Ovary (tissue), 9 donors: ENCODE results near the gene CYSRT1. TPM values are rescaled to one million over a fixed set of nuclear protein-coding genes. Genes with fewer than 3 reads are reported as not detected.

Experiments used
- DNase-seq, 5 donors: peaks; one replicate each; pipeline ENCODE4 v3.0.0-alpha.2; 2019 to 2020
- H3K27ac ChIP-seq, 2 donors: fragments of 200-600 bp; one replicate each; pipeline versions ENCODE4 v1.5.1 to v1.8.0; 2019 to 2022
- H3K27me3 ChIP-seq: fragments of 200-600 bp; one replicate; pipeline ENCODE4 v1.8.0; 2022
- H3K36me3 ChIP-seq: fragments of 200-600 bp; sonication (generic); one replicate; pipeline ENCODE4 v1.5.1; 2019
- H3K4me1 ChIP-seq: one replicate; pipeline ENCODE4 v1.8.1; 2013; ENCODE audit warnings: mild to moderate bottlenecking, moderate library complexity; ENCODE audit not compliant: insufficient read depth
- H3K4me3 ChIP-seq: fragments of 200-600 bp; sonication (generic); one replicate; pipeline ENCODE4 v1.5.1; 2017
- H3K9me3 ChIP-seq, 2 donors: fragments of 200-600 bp in 1 of 2; sonication (generic) in 1 of 2; one replicate each; pipeline versions ENCODE4 v1.5.1 to v1.8.1; 2013 to 2019; ENCODE audit warnings: mild to moderate bottlenecking in 1 of 2, moderate library complexity in 1 of 2
- CTCF ChIP-seq, 3 donors: fragments of 450-650 bp in 2 of 3; fragments of 200-600 bp in 1 of 3; IDR thresholded peaks; one replicate each; pipeline versions ENCODE4 v1.5.1 to v1.8.0; 2016 to 2022; ENCODE audit warnings: antibody characterized with exemption in 3 of 3, mild to moderate bottlenecking in 1 of 3
- EP300 ChIP-seq: sonication (generic); formaldehyde crosslinking; IDR thresholded peaks from one replicate; pipeline ENCODE4 v1.6.1; 2017; ENCODE audit warnings: antibody characterized with exemption
- POLR2A ChIP-seq: fragments of 450-650 bp; IDR thresholded peaks from one replicate; pipeline ENCODE4 v1.6.1; 2017; ENCODE audit warnings: antibody characterized with exemption, mild to moderate bottlenecking, moderate library complexity
- WGBS, 3 donors: extraction: QIAGEN DNeasy Blood & Tissue Kit in 1 of 3; methylation state at CpG; one replicate each; pipeline versions ENCODE4 v1.1.5 to v1.1.7; 2013 to 2017; 5-methylcytosine and 5-hydroxymethylcytosine counted together
- intact Hi-C, 4 donors: fragments of 100-400 bp; cut with DNase I; formaldehyde crosslinking; loops; one replicate each; pipeline versions ENCODE4 v1.11.0 to v1.15.1; 2022 to 2023
- polyA plus RNA-seq, 2 donors: library from polyadenylated mRNA; stranded (reverse); fragments of 200-250 nt in 1 of 2; fragments of 350-450 nt in 1 of 2; fragmentation: Illumina TruSeq in 1 of 2; extraction: RNeasy Lipid Tissue Mini Kit (QIAGEN cat#74804) in 1 of 2; gene quantifications; one replicate each; pipeline ENCODE4 v1.2.3, GENCODE V29; 2013 to 2014
- total RNA-seq, 7 donors: library from RNA; depleted of rRNA in 2 of 7; stranded (reverse); fragments of >200 nt in 2 of 7; fragmentation: NEBNext Ultra II Directional in 3 of 7; extraction: Animal tissue kit (Norgen Biotek cat#: 25700) in 3 of 7; gene quantifications; one replicate each; pipeline versions ENCODE4 v1.1.0 to v1.2.4, GENCODE V29; 2016 to 2023
- donor health status: DM: no; HTN: no; CAD: no; lungs with moderate emphysema.
- donor health status: DM: no; HTN: no; CAD: no.
- donor health status: Bipolar disorder and iron deficiency.
- donor health status: DM: yes; HTN: yes; CAD: no.
- donor health status: DM: no; HTN: no; CAD: no.
- donor health status: DM: yes; HTN: yes; CAD: no.

Gene CYSRT1
- total and polyA plus RNA-seq, 9 donors = 0.12 to 0.80 (median 0.17) TPM; not detected in 4

DNA sequence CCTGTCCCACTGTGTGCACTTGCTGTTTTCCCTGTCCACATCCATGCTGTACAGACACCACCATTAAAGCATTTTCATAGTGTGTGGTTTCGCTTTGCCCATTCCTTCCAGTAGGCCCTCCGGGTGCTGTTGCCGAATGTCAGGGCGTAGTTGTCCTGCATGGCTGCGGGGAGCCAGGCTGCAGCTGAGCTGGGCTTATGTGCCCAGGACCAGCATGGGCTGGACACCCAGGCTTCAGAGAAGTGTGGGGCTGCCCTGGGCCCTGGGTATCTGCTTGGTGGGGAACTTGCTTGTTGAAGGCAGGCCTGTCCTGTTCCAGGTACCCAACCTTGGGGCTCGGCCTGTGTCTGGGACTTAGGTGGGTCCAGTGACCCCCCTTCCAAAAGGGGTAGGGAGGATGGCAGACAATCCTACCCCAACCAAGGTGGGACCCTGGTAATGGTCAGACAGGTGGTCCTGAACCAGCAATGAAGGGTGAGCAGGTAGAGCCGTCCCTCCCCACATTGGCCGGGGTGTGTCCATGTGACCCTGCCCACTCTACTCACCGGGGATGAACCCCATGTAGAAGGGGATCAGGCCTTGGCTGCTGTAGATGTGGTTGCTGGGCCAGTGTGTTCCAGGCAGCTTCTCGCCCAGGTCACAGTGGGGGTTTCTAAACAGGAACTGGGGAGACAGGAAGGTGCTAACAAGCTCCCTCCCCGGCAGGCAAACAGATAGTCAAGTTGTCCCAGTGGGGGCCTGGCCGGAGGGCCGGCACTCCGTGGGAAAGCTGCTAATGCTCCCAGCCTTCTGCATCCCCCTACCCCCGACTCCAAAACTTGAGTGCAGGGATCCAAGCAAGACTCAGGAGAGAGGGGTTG lies 18.9 kb downstream of the CYSRT1 start:
- Histone ChIP-seq H3K27me3 (no peaks in the 10 kb centered on the region), H3K36me3 (no peaks in the 10 kb centered on the region), H3K9me3 (no peaks in the 10 kb centered on the region), H3K4me1 (peaks cover 4% of the 10 kb centered on the region), H3K4me3 (no peak overlapping the region), H3K27ac (no peak overlapping the region)
- 61 to 69% (median 61%) methylated on average over 15 of the region's 15 CpGs for WGBS, 3 donors
- TF ChIP-seq CTCF (IDR thresholded peaks at IDR 0.05) = no peak
- no peak for TF ChIP-seq EP300
- TF ChIP-seq POLR2A = no peak
- no peak for DNase-seq
- intact Hi-C loops = no loop called here

DNA sequence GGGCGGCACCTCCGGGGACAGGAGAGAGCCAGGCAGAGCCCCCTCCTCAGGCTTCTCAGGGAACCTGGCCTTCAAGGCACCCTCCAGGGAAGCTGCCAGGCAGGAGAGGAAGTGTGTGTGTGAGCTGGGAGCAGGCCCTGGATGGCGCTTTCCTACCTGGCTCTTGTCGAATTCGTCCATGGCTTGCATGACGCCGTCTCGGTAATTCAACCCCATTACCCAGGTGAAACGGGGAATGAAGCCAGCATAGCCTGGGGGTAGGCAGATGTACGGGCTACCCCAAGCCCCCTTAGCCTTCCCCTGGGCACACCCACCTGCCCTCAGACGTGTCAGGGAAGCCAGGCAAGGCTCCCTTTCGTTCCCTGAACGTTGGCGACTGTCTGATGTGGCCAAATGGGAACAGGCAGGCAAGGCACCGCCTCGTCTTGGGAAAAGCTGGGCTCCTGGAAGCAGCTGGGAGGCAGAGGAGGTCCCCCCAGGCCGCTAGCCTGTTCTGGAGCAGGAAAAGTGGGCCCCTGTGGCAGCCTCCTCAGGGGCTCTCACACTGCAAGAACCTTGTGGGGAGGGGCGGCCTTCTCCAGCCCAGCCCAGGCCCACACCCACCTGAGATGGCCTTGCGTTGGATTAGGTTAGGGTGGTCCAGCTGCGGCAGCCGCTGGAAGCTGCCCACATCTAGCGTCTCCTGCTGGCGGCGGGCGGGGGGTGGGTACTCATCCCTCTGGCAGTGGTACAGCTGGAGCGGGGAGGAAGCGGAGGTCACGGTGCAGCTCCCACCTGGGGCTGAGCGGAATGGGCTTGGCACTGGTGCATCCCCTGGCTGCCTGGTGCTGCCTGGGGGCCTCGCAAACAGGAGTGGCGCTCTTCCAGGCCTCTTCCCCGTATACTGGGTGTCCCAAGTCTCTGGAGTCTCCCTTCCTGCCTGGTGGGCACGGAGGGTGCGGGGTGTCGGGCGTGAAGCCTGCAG lies 19.8 kb downstream of the CYSRT1 start:
- DNase-seq = no peak
- Histone ChIP-seq H3K4me1 (peaks cover 4% of the 10 kb centered on the region), H3K4me3 (no peak overlapping the region), H3K9me3 (no peaks in the 10 kb centered on the region), H3K27ac (no peak overlapping the region), H3K27me3 (no peaks in the 10 kb centered on the region), H3K36me3 (no peaks in the 10 kb centered on the region)
- intact Hi-C loops = no loop called here
- no peak for TF ChIP-seq CTCF (IDR thresholded peaks at IDR 0.05)
- TF ChIP-seq EP300 = no peak
- TF ChIP-seq POLR2A = no peak
- 39 to 49% (median 46%) methylated on average over 30 to 36 of the region's 36 CpGs for WGBS, 3 donors

DNA sequence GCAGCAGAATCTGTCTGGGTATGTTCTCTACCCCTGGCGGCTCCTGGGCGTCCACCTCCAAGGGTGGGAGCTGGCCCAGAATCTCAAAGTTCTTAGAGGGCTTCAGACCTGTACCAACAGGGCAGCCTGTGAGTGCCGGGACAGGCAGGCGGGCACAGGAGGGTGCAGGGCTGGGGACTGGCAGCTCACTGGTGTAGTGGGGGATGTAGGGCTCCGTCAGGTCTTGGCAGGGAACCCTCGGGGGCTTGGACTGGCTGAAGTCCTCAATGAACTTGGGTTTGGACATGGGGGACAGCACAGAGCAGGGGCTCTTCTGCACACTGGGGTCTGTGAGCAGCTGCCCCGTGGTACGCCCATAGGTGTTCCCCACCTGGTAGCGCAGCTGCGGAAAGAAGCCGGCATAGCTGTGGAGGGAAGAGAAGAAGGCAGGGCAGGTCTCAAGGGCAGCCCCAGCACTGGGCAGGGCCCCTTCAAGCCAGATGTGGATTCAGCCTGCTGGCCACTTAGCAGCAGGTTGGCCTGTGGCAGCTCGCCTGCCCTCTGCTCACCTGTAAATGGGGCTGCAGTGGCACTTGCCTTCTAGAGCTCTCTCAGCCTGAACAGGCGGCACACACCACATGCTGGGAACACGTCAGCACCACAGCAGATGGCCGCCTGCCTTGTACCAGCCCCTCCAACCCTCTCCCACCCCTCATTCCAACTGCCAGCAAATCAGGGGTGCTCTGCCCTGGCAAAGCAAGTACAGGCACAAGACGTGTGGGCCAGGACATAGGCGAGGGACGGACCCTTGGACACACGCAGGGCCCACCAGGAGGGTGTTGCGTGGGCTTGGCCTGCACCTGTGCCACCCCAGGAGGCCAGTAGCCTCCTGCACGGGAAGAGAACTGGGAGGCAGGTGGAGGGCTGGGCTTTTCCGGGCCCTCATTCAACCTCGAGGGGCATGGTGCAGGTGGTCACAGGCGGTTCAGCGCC lies 20.8 kb downstream of the CYSRT1 start:
- H3K27me3 ChIP-seq = no peaks in the 10 kb centered on the region
- H3K27ac ChIP-seq = no peak overlapping the region
- TF ChIP-seq EP300 = no peak
- no peak for TF ChIP-seq CTCF (IDR thresholded peaks at IDR 0.05)
- no peak for TF ChIP-seq POLR2A
- no peaks in the 10 kb centered on the region for H3K9me3 ChIP-seq
- no peak overlapping the region for H3K4me3 ChIP-seq
- DNase-seq = no peak
- no peaks in the 10 kb centered on the region for H3K36me3 ChIP-seq
- 73 to 84% (median 78%) methylated on average over 25 of the region's 25 CpGs for WGBS, 3 donors
- intact Hi-C loops = no loop called here
- peaks cover 4% of the 10 kb centered on the region for H3K4me1 ChIP-seq
